ENCODE measurements around the gene TMEM87A.

Gene TMEM87A

DNA sequence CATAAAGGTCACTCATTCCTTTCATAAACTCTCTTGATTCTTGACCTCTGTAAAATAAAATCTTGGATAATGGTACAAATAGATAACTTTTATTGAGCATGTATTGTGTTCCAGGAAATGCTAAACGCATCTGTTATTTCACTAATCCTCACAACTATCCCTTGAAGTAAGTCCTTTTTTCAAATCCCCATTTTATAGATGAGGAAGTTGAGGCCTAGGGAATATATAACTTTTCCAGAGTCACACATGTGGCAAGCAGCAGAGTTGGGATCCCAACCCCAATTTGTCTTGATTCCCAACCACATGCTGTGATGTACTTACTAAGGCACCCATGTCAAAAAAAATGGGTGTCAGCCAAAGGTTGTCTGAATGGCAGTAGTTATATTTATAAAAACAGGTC, 71.4 kb downstream of the TMEM87A start:
- no peak for DNase-seq

DNA sequence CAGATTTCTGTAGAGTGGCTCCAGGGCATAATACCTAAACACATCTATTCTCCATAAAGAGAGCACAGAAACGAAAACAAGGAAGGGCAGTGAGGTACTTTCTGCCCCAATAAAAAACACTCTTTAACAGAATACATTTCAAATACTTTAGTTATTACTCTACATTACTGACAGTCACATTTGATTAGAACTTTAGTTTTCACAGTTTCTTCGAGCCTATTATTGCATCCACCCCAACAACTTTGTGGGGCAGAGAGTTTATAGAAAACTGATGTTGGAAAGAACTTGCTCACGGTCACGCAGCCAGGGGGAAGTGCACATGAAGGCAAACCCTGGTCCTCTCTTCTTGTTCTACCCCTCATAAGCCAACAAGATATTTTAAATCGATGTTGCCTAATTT, 74.1 kb downstream of the TMEM87A start:
- DNase-seq: no peak

DNA sequence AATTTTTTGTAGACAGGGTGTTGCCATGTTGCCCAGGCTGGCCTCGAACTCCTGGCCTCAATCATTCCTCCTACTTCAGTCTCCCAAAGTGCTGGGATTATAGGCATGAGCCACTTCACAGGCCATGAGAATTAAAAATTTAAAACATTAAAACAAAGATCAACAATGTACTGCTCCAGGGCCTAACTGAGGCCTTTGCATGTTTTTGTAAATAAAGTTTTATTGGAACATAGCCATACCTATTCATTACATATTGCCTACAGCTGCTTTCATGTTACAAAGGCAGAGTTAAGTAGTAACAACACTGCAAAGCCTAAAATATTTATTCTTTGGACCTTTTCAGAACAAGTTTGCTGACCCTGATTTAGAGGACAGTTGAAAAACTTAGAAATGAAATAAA, 74.7 kb downstream of the TMEM87A start:
- DNase-seq: no peak

DNA sequence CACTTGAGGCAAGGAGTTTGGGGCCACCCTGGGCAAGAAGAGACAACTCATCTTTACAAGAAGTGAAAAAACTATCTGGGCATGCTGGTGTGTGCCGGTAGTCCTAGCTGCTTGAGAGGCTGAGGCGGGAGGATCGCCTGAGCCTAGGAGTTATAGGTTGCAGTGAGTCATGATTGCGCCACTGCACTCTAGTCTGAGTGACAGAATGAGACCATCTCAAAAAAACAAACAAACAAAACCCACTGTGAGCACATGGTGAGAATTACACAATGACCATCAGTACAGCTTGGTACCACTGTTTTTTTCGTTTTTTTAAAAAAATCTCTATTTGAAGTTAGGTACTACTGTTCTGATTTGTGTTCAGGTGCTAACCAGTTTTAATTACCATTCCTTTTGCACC, 78.7 kb downstream of the TMEM87A start:
- DNase-seq: no peak

DNA sequence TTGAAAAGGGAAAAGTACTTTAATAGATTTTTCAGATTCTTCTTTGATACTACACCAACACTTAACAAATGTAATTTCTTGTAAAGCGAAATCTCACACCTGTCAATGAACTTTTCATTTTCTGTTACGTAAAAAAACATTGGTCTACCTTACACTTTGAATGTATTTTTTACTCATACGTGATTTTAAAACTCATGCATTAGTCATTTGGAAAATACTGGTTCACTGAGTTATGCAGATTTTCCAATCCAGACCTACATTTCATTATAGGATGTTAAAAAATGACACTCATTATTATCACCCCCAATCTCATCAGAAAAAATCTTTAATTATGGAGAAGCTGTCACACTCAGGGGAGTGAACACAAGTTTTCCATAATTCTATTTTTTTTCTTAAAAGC, 79.8 kb downstream of the TMEM87A start:
- DNase-seq: no peak

DNA sequence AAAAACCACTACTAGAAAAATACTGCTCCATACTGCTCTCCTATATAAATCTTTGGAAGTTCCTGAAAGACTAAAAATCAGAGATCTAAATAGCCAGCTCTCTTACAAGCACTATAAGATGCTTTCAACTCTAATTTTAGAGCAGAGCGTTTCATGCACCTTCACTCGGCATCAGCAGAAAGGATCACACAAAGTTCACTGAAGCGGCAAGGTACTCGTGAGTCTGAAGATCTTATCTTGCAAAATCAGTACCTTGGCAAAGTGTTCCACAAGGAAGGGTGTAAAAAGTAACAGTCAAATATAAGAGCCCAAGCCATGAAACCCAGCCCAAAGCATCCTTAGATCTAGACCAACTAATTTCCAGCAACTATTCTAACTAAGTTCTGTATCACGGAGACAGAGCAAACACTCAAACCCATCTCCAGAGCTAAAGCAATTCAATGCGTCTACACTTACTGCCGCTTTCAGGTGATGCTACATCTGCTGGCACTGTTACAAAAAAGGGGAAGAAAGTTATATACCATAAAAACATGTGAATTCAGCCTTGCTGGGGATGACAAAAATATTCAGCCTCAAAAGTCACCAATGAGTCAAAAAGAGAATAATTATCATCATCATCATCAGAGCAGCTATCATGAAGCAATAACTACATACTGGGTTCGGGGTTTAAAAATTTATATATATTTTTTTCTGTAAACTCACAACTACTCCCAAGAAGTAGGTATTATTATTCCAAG, 81.5 kb downstream of the TMEM87A start:
- DNase-seq: no peak

DNA sequence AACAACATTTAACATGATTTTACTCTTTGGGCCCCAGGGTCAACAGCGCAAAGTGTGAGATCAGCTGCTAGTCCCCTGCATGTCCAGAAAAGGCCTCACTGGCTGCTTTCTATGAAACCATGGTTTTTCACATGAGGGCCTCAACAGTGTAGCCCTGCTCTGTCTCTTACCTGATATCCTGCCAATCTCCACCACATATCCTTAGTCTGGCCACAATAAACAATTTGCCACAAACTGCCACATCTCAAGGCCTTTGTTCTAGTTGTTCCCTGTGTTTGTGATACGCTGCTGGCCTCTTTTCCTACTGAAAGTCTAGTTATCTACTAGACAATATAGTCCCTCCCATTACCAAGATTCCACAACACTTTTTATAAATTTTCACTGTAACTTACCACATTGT, 82.9 kb downstream of the TMEM87A start:
- DNase-seq: no peak

DNA sequence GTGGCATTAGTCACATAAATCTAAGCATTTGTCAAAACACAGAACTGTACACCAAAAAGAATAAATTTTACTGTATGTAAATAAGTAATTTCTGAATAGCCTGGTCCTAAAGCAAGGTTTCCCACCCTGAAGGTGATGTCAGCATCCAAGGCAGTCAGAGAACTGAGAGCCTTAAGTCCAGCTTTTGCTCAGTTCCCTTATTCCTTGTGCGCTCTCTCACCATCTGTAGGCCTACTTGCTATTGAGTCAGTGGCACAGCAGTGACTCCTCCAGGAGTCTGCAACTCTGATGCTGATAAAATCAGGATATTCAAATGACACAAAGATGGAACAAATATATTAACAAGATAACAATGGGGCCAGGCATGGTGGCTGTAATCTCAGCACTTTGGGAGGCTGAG, 87.4 kb downstream of the TMEM87A start:
- DNase-seq: no peak

DNA sequence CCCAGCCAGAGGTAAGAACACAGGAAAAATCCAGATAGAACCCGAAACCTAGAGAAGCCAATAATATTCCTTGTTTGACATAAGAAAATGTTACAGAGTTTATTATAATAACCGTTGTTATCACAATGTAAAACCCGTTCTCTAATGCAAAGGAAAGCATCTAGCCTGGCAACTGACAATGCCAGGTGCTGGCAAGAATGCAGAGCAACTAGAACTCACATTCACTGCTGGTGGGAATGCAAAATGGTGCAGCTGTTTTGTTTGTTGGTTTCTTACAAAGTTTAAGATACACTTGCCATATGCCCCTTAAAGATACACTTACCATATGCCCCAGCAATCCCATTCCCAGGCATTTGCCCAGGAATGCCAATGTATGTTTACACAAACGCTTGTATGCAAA, 88.5 kb downstream of the TMEM87A start:
- DNase-seq: peak; percentile 42

DNA sequence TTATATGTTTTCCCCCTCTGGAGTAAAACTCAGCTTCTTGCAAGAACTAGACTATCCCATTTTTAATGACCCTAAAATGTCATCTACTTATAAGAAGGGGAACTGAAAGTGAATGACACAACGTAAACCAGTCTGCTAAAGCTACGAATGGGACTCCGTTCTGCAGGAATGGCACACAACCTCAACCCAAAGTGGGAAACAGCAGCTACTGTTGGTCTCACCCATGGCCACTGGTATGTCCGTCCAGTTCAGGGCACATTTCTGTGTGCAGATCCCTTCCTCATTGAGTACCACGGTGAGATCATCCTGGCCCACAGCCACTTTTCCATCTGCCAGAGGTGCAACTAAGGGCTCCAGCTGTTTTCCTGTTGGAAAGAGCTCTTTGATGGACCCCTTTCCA, 88.9 kb downstream of the TMEM87A start:
- DNase-seq: no peak

DNA sequence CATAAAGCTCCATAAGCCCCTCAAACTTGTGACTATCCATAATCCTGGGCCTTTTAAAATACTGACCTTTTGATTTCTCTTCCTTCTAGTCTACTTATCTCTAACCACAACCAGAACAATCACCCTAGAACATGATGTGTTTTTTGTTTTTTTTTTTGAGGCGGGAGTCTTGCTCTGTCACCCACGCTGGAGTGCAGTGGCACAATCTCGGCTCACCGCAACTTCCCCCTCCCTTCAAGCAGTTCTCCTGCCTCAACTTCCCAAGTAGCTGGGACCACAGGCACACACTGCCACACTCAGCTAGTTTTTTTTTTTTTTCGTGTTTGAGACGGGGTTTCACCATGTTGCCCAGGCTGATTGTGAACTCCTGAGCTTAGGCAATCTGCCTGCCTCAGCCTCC, 90.3 kb downstream of the TMEM87A start:
- no peak for DNase-seq

DNA sequence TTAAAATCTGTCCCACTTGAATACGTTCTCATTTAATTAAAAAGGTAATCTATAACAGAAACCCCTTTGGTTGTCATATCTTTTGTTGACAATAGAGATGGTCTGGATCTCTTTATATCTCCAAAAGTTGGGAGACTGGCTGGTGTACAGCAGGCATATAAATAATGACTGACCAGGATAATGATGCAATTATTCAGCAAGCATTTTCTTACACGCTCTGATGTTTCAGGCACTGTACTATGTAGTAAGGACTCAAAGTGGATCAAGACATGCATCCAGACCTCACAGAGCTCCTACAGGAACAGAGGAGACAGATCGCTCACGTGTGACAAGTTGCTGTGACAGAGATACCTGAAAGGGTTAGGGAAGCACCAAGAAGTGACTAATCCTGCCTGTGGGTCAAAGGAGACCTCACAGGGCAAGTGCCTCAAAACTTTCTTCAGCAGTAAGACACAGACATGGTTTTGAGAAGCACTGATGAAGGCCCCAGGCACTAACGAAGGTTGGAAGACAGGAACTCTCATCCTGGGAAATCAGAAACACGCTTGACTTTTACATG, 90.8 kb downstream of the TMEM87A start:
- DNase-seq: no peak

DNA sequence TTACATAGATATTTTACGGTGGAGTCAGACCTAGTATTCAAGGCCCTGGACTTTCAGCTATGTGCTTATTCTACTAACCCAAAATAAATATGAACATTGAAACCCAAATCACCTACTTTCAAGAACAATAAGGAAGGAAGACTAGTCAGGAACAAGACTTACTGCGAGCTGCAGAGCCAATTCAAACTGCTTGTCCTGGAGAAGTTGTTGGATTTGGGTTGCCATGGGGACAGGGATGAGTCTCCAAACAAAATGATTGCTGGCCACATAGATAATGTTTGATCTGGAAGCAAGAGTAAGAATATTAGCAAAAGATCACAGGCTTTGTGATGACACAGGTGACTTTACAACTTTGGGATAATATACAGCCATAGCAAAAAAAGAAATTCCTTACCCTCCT, 95.2 kb downstream of the TMEM87A start:
- DNase-seq: no peak

DNA sequence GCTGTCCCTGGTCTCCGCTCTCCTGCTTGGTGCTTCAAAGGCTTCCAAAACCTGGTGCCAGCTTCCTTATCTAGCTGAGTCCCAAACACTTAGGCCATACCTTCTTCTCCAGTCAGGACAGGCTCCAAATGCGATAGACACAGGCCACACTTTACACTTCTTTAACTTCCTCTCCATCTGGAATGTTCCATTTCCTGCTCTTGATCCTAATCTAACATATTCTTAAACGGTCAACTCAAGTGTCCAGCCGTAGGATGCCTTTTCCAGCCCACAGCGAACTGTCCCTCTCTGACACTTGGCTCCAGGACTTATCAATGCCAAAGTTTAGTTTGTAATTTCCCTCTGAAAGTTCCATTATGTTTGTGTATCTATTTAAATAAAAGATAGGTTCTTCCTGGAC, 97.6 kb downstream of the TMEM87A start:
- DNase-seq: no peak

DNA sequence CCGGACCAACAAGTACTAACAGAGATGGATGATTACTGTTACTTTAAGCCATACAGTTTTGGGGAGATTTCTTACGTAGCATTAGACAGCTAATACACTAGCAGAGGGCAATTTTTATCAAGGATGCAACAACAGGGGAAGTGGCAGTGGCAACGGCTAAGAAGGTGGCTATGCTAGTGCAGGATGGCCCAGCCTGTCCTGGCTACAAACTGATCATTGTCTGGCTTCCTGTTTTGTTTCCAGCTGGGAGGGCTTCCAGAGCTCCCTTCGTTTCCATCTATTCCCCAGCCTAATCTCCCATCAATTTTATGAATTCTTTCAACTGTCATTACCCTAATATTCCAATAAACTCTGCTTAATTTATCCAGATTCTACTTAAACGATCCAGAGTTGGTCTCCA, 100.8 kb downstream of the TMEM87A start:
- no peak for DNase-seq

DNA sequence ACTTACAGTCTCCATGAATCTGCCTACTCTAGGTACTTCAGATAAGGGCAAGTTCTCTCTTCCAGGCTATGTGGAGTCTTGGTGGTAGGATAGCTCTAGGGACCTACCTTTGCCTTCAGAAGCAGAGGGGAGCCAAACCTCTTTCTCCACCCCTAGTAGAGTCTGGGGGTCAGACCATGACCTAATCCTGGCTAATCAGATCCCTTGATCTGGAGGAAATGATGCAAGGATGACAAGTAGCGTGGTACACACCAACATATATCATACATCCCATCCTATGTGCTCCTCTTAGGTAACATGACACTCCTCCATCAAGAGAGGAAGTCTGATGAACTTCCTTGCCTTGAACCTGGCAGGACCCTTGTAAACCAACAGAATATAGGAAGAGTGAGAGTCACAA, 101.4 kb downstream of the TMEM87A start:
- no peak for DNase-seq

DNA sequence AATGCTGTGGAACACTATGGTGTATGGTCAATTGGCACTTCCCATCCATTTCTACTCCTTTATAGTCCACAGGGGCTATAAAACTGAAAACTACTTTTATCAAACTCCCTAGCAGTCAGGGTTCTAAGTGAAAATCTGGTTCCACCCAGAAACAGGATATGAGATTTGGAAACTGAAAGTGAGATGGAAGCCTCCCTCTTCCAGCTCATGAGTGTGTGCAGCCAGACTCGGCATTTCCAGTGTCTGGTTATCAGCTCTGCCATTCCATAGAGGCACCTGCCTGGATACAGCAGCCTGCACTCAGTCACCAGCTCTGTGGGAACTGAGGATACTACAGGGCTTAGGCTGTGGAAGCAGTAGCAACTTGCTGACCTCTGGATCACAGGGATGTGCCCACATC, 102.1 kb downstream of the TMEM87A start:
- DNase-seq: no peak

DNA sequence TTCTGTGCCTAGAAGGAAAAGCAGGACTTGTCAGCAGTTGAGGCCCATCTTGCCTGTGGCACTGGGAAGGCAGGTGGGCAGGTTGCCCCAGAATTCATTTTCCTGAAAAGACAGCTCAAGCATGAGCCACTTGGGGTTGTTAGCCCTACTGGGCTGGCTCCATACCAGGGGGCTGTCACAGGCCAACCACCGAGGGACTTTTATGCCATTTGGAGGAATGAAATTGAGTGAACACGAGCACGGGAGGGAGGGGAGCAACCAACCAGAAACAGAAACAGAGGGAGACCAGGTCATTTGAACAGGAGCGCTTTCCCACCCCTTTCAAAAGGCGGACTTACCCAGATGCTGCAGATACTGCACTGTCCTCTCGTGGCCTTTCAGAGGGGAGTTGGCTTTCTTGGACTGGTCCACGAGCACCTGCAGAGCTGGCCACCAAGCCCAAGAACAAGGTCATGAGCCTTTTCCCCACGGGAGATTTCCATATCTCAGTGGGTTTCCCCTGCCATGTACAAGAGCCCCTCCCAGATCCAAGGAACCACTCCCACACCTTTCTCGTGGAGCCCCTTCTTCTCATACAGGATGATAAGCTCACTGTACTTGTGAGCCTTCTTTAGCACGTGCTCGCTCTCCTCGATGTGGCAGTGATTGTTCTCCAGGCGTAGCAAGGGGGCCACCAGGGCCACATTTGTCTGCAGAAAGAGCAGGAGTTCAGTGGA, 106.8 kb downstream of the TMEM87A start:
- no peak for DNase-seq

DNA sequence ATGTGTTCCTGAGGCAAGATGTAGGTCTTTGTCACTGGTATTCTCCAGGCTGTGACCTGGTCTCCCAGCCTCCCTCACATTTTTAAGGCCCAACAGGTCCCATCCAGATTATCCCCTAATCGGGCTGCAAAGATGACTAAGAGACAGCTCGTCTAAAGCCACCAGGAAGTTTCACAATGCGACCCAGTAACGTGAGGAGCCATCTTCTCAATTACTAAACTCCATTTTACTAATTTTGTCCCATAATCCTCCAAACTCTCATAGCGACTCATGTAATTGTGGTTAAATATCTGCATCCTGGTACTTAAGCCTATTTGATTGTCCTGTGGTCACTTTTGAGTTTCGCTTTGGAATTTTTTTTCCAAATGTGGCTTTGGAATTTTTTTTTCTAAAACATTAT, 108.1 kb downstream of the TMEM87A start:
- no peak for DNase-seq

DNA sequence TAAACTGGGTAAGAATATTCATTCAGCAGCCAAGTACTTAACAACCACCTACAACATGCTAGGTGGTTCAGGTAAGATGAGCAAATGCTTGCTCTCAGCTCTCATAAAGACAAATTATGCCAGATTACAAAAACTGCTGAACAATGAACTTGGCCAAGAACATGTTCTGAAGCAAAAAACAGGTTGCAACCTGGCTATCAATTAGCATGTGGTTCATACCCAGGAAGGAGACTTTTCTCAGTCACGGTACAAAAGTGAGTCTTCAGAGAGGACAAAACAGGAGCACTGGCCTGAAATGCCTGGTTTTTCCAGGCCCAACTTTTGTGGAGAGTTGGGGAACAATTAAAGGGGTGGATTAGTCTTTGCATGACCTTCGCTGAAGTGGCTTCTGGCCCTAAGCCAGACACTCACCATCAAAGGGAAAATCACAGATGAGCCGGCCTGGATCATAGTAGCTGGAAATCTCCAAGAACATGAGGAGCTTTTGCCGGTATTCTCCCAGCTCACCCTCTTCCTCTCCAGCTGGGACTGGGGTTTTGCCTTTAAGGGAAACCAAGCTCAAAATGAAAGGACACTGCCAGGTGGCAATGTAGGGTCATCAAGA, 109.2 kb downstream of the TMEM87A start:
- no peak for DNase-seq

DNA sequence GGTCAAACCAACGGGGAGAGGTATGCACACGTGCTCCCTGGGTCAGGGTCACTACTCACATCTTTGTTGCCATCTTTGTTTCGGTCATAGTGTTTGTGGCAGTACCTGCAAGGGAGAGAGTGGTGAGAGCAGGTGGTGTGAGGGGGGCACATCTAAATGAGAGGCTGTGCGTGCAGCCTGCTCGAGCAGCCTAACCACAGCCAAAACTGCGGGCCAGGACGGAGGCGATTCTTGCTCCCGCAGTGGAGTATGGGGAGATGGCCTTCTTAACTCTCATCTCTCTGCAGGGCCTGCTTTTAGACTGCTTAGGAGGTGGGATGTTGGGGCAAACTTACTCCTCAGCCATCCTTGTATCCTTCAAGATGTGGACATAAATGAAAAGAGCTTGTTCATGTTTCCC, 109.9 kb downstream of the TMEM87A start:
- DNase-seq: no peak

Data from NCI-H526 treated with DMSO at 0.1 percent for 48 hours (cell line).